ENCODE results near the gene MRM2. TPM values are rescaled to one million over a fixed set of nuclear protein-coding genes. Genes with fewer than 3 reads are reported as not detected.

MRM2 gene
- total RNA-seq, 4 donors from 2014 or later = 16.0 to 21.9 (median 17.8) TPM

DNA sequence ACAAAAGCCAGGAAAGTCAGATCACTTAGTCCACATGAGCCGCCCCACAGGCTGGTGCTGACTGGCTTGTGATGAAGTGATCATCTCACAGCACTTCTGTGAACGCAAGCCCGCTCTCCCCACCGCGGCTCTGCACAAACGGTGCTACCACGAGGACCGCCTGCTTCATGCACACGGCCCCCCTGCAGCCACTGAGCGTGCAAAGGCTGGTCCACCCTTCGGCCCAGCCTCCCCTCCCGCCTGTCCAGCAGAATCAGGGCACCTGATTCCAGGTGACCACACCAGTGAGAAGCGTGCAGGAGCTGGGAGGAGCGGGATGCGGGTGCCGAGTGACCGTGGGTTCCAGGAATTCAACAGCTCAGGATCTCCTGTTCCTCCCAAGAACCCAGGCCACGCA, 41.4 kb downstream of the MRM2 start:
- Histone ChIP-seq H3K4me1 (peaks cover 0 to 43% (median 14%) of the 10 kb centered on the region in 3 donors), H3K27me3 (no peaks in the 10 kb centered on the region), H3K9me3 (peaks cover 0 to 4% (median 0%) of the 10 kb centered on the region in 3 donors), H3K36me3 (peaks cover 0 to 45% of the 10 kb centered on the region in 2 donors), H3K27ac (no peak overlapping the region), H3K4me3 (no peak overlapping the region)
- ATAC-seq = no peak
- 93% methylated on average over 8 of the region's 18 CpGs; no CpG with 5 or more reads in 1 of the 2 donors for WGBS, 2 donors (ENCODE audit: low coverage in 1 of 2)
- TF ChIP-seq EP300 (IDR thresholded peaks at IDR 0.05) = no peak
- no peak for TF ChIP-seq POLR2AphosphoS5 (IDR thresholded peaks at IDR 0.05)
- TF ChIP-seq POLR2A (IDR thresholded peaks at IDR 0.05) = no peak
- TF ChIP-seq, protein P1, sequence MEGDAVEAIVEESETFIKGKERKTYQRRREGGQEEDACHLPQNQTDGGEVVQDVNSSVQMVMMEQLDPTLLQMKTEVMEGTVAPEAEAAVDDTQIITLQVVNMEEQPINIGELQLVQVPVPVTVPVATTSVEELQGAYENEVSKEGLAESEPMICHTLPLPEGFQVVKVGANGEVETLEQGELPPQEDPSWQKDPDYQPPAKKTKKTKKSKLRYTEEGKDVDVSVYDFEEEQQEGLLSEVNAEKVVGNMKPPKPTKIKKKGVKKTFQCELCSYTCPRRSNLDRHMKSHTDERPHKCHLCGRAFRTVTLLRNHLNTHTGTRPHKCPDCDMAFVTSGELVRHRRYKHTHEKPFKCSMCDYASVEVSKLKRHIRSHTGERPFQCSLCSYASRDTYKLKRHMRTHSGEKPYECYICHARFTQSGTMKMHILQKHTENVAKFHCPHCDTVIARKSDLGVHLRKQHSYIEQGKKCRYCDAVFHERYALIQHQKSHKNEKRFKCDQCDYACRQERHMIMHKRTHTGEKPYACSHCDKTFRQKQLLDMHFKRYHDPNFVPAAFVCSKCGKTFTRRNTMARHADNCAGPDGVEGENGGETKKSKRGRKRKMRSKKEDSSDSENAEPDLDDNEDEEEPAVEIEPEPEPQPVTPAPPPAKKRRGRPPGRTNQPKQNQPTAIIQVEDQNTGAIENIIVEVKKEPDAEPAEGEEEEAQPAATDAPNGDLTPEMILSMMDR (IDR thresholded peaks at IDR 0.05) = no peak

DNA sequence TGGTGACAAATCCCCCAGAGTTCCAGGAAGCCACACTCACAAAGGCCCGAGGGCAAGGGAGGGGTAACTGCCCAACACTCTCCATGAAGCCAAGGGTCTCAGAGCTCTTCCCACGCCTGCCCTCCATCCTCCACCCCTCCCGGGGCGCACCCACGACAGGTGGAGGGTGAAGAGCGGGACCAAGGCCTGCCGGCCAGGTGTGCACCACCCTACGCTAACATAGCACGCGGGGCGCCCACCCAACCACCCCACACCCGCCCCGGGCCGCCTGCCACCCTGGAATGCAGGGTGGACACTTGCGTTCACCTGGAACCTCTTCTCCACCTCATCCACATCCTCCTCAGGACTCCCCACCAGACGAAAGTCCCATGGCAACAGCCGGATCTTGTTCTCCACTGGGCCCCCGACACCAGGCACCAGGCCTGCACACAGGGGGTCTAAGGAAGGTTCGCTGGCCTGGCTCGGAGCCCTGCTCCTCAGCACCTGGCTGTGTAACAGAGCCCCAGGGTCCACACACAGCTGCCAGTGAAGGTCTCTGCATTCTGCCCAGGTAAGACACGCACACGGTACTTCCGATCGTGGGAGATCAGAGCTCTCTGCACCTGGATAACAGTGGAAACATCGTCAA, 41.9 kb downstream of the MRM2 start:
- Histone ChIP-seq H3K4me1 (peaks cover 0 to 37% (median 10%) of the 10 kb centered on the region in 3 donors), H3K27ac (no peak overlapping the region), H3K27me3 (no peaks in the 10 kb centered on the region), H3K9me3 (peaks cover 0 to 8% (median 0%) of the 10 kb centered on the region in 3 donors), H3K36me3 (peaks cover 0 to 50% of the 10 kb centered on the region in 2 donors), H3K4me3 (no peak overlapping the region)
- TF ChIP-seq EP300 (IDR thresholded peaks at IDR 0.05) (no peak), POLR2AphosphoS5 (IDR thresholded peaks at IDR 0.05) (no peak), POLR2A (IDR thresholded peaks at IDR 0.05) (no peak)
- TF ChIP-seq, protein P1 (IDR thresholded peaks at IDR 0.05) = no peak
- no peak for ATAC-seq
- WGBS, 2 donors (ENCODE audit: low coverage in 1 of 2) = 66 to 96% methylated on average over 2 to 5 of the region's 25 CpGs

DNA sequence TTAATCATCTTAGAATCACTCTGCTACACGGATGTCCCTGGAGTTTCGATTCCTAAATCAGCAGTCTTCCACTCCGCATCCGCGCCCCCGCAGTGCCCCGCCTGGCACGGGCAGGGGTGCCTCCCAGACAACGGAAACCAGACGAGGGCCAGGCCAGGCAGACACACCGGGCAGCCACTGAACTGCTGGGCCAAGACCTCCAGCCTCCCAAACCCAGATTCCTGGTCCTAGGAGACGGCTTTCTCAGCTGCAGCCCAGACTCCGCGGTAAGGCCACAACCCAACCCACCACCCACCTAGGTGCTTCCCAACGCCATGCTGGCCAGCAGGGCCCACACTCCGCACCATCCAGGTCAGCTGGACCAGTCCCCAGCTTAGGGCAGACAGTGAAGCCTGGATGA, 42.5 kb downstream of the MRM2 start:
- TF ChIP-seq POLR2AphosphoS5 (IDR thresholded peaks at IDR 0.05) (no peak), POLR2A (IDR thresholded peaks at IDR 0.05) (no peak), EP300 (IDR thresholded peaks at IDR 0.05) (no peak)
- TF ChIP-seq, protein P1 (IDR thresholded peaks at IDR 0.05) = no peak
- peaks cover 0 to 8% (median 0%) of the 10 kb centered on the region in 3 donors for H3K9me3 ChIP-seq
- ATAC-seq = no peak
- peaks cover 0 to 32% (median 10%) of the 10 kb centered on the region in 3 donors for H3K4me1 ChIP-seq
- H3K36me3 ChIP-seq = peaks cover 0 to 50% of the 10 kb centered on the region in 2 donors
- WGBS, 2 donors (ENCODE audit: low coverage in 1 of 2) = 96% methylated on average over 9 of the region's 16 CpGs; no CpG with 5 or more reads in 1 of the 2 donors
- H3K27ac ChIP-seq = no peak overlapping the region
- H3K27me3 ChIP-seq = no peaks in the 10 kb centered on the region
- H3K4me3 ChIP-seq = no peak overlapping the region

DNA sequence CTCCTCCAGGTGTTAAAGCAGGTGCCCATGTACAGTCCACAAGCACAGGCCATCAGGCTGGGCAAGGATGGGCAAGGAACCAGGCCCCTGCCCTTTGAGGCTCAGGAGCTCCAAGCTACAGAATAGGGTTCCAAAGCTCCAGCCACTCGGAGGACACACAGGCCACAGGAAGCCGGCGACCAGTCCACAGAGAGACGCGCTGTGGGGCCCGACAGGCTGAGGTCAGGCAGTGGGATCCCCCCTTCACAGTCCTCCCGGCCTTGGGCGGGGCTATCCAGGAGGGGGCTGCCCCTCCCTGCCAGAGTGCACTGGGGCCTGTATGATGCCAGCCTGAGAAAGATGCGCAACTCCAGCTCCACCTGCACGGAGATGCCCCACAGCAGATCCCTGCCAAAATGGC, 43.2 kb downstream of the MRM2 start:
- H3K9me3 ChIP-seq = peaks cover 0 to 8% (median 0%) of the 10 kb centered on the region in 3 donors
- H3K4me3 ChIP-seq = no peak overlapping the region
- H3K27me3 ChIP-seq = no peaks in the 10 kb centered on the region
- peaks cover 0 to 24% (median 3%) of the 10 kb centered on the region in 3 donors for H3K4me1 ChIP-seq
- H3K36me3 ChIP-seq = peaks cover 0 to 50% of the 10 kb centered on the region in 2 donors
- no peak overlapping the region for H3K27ac ChIP-seq
- TF ChIP-seq POLR2AphosphoS5 (IDR thresholded peaks at IDR 0.05) (no peak), POLR2A (IDR thresholded peaks at IDR 0.05) (no peak), EP300 (IDR thresholded peaks at IDR 0.05) (no peak)
- TF ChIP-seq, protein P1 (IDR thresholded peaks at IDR 0.05) = no peak
- no peak for ATAC-seq
- no CpG with 5 or more reads among the region's 10 CpGs for WGBS, 2 donors (ENCODE audit: low coverage in 1 of 2)

DNA sequence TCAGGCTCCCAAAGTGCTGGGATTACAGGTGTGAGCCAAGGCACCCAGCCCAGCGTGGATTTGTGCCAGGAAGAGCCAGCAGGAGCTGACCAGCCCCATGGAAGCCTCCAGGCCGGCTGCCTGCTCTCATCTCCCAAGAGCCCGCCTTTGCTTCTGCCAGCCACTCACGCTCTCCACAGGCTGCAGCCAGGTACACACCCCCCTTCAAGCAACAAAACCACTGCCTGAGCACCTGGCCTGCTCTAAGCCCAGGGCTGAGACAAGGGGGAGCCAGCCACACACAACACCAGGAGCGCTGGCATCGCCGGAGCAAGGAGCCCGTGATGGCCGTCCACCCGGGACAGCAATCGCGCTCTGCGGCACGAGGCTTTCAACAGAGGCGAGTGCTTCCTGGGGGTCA, 43.8 kb downstream of the MRM2 start:
- no peak for ATAC-seq
- Histone ChIP-seq H3K4me3 (no peak overlapping the region), H3K9me3 (peaks cover 0 to 8% (median 0%) of the 10 kb centered on the region in 3 donors), H3K36me3 (peaks cover 0 to 55% of the 10 kb centered on the region in 2 donors), H3K4me1 (peaks cover 0 to 19% (median 0%) of the 10 kb centered on the region in 3 donors), H3K27ac (no peak overlapping the region), H3K27me3 (no peaks in the 10 kb centered on the region)
- TF ChIP-seq EP300 (IDR thresholded peaks at IDR 0.05) = no peak
- TF ChIP-seq, protein P1 (IDR thresholded peaks at IDR 0.05) = no peak
- TF ChIP-seq POLR2A (IDR thresholded peaks at IDR 0.05) = no peak
- TF ChIP-seq POLR2AphosphoS5 (IDR thresholded peaks at IDR 0.05) = no peak
- no CpG with 5 or more reads among the region's 15 CpGs for WGBS, 2 donors (ENCODE audit: low coverage in 1 of 2)

Measured in gastroesophageal sphincter (tissue), 4 donors.